Breast epithelium (tissue), 3 donors: ENCODE results near the gene SIGLEC6.
A peak's percentile ranks its signal among the peaks of the same experiment; 100 is the strongest.

Source experiments
- CTCF ChIP-seq, 3 donors: fragments of 450-650 bp; IDR thresholded peaks; one replicate each; pipeline ENCODE4 v1.5.1; 2016 to 2017; ENCODE audit warnings: antibody characterized with exemption in 3 of 3, mild to moderate bottlenecking in 3 of 3, moderate library complexity in 3 of 3
- POLR2AphosphoS5 ChIP-seq, 3 donors: sonication (generic); formaldehyde crosslinking; IDR thresholded peaks; one replicate each; pipeline ENCODE4 v1.6.1; 2017; ENCODE audit warnings: antibody characterized with exemption in 3 of 3

- peak; percentile 50 to 67 (median 51) for TF ChIP-seq CTCF (IDR thresholded peaks at IDR 0.05)
- no peak for TF ChIP-seq POLR2AphosphoS5 (IDR thresholded peaks at IDR 0.05)
Observed at GRCh38 chr19:51514866-51515481, 16.5 kb downstream of the SIGLEC6 start.
